ENCODE measurements around the gene LYPD3.
"Not testable (repeated sequence)": the region's sequence is repeated elsewhere in the genome, so short reads cannot be mapped to it uniquely, and the experiment has no call there.

LYPD3 gene

GRCh38 chr19:43460362-43461016 lies 4.9 kb downstream of the LYPD3 start:
- DNase-seq: no peak

- DNase-seq: no peak
Measured at GRCh38 chr19:43457809-43458208, 7.6 kb downstream of the LYPD3 start.

GRCh38 chr19:43455321-43456113 lies 9.9 kb downstream of the LYPD3 start:
- DNase-seq: no peak

- no peak for DNase-seq
Measured at GRCh38 chr19:43454031-43454430, 11.4 kb downstream of the LYPD3 start.

GRCh38 chr19:43452582-43452981 lies 12.8 kb downstream of the LYPD3 start:
- no peak for DNase-seq

- no peak for DNase-seq
Measured at GRCh38 chr19:43450545-43450997, 14.8 kb downstream of the LYPD3 start.

- DNase-seq: no peak
Measured at GRCh38 chr19:43447655-43448054, 17.8 kb downstream of the LYPD3 start.

- peak; percentile 69 for DNase-seq
Measured at GRCh38 chr19:43446746-43447489, 18.5 kb downstream of the LYPD3 start.

GRCh38 chr19:43445426-43445825 lies 20.0 kb downstream of the LYPD3 start:
- no peak for DNase-seq

- DNase-seq: no peak
Measured at GRCh38 chr19:43444531-43445287, 20.7 kb downstream of the LYPD3 start.

GRCh38 chr19:43444091-43444490 lies 21.3 kb downstream of the LYPD3 start:
- DNase-seq: not testable (repeated sequence)

- no peak for DNase-seq
Measured at GRCh38 chr19:43441716-43442115, 23.7 kb downstream of the LYPD3 start.

- DNase-seq: no peak
Measured at GRCh38 chr19:43439709-43440063, 25.7 kb downstream of the LYPD3 start.

- DNase-seq: no peak
Measured at GRCh38 chr19:43439032-43439708, 26.2 kb downstream of the LYPD3 start.

- no peak for DNase-seq
Measured at GRCh38 chr19:43438291-43439031, 26.9 kb downstream of the LYPD3 start.

GRCh38 chr19:43437712-43438111 lies 27.7 kb downstream of the LYPD3 start:
- DNase-seq: no peak

GRCh38 chr19:43437284-43437683 lies 28.1 kb downstream of the LYPD3 start:
- DNase-seq: not testable (repeated sequence)

GRCh38 chr19:43435775-43436174 lies 29.6 kb downstream of the LYPD3 start:
- DNase-seq: no peak

GRCh38 chr19:43433689-43434088 lies 31.7 kb downstream of the LYPD3 start:
- no peak for DNase-seq

- DNase-seq: no peak
Measured at GRCh38 chr19:43433358-43433673, 32.1 kb downstream of the LYPD3 start.

- DNase-seq: no peak
Measured at GRCh38 chr19:43430976-43431375, 34.4 kb downstream of the LYPD3 start.

Data from NCI-H1105 treated with DMSO at 0.1 percent for 48 hours (cell line).